SIG-M5 treated with dmso at 0.1 percent for 504 hours (cell line): ENCODE measurements around the gene FAM171A2.

Experiments used
- DNase-seq: peaks from one replicate; lab custom pipeline; 2025; ENCODE audit not compliant: unreplicated experiment; lab: John Stamatoyannopoulos, UW

Gene FAM171A2

GRCh38 chr17:44324092-44324570, 39.5 kb downstream of the FAM171A2 start:
- DNase-seq, result no peak

- no peak for DNase-seq
These were observed 40.1 kb downstream of the FAM171A2 start for GRCh38 chr17:44323359-44324091.

- no peak for DNase-seq
These were observed 41.3 kb downstream of the FAM171A2 start for GRCh38 chr17:44322236-44322895.

- DNase-seq, result no peak
These were observed 42.2 kb downstream of the FAM171A2 start for GRCh38 chr17:44321246-44322120.

GRCh38 chr17:44320066-44320465, 43.6 kb downstream of the FAM171A2 start:
- DNase-seq, result no peak

GRCh38 chr17:44318077-44318892, 45.4 kb downstream of the FAM171A2 start:
- DNase-seq, result no peak

GRCh38 chr17:44317545-44317944, 46.1 kb downstream of the FAM171A2 start:
- no peak for DNase-seq

GRCh38 chr17:44315760-44316731, 47.6 kb downstream of the FAM171A2 start:
- no peak for DNase-seq

- no peak for DNase-seq
These were observed 48.6 kb downstream of the FAM171A2 start for GRCh38 chr17:44314869-44315661.

GRCh38 chr17:44314524-44314868, 49.2 kb downstream of the FAM171A2 start:
- no peak for DNase-seq

- DNase-seq, result no peak
These were observed 49.6 kb downstream of the FAM171A2 start for GRCh38 chr17:44314031-44314430.

GRCh38 chr17:44312396-44313104, 51.1 kb downstream of the FAM171A2 start:
- DNase-seq, result no peak

- DNase-seq, result no peak
These were observed 52.0 kb downstream of the FAM171A2 start for GRCh38 chr17:44311562-44312181.

- DNase-seq, result no peak
These were observed 52.9 kb downstream of the FAM171A2 start for GRCh38 chr17:44310609-44311376.

GRCh38 chr17:44310188-44310587, 53.5 kb downstream of the FAM171A2 start:
- no peak for DNase-seq

- DNase-seq, result no peak
These were observed 54.2 kb downstream of the FAM171A2 start for GRCh38 chr17:44309472-44309871.

- DNase-seq, result no peak
These were observed 54.8 kb downstream of the FAM171A2 start for GRCh38 chr17:44308865-44309264.
